NCI-H1417 (cell line): ENCODE data around the gene GAS2L1.
"Not testable (repeated sequence)": the region's sequence is repeated elsewhere in the genome, so short reads cannot be mapped to it uniquely, and the experiment has no call there.

Source experiments
- DNase-seq, 3 experiments: peaks; one replicate each; lab custom pipeline; 2025; lab: John Stamatoyannopoulos, UW

Gene GAS2L1

GRCh38 chr22:29342177-29342576, 35.7 kb downstream of the GAS2L1 start:
- DNase-seq, result no peak

- no peak for DNase-seq
Measured at GRCh38 chr22:29342577-29343312, 36.3 kb downstream of the GAS2L1 start.

- peak in 2 of 3 experiments; percentile 24 to 54 for DNase-seq
Measured at GRCh38 chr22:29343313-29343805, 36.9 kb downstream of the GAS2L1 start.

- DNase-seq, result peak; percentile 39 to 89 (median 78)
Measured at GRCh38 chr22:29344137-29344536, 37.7 kb downstream of the GAS2L1 start.

GRCh38 chr22:29344889-29345288, 38.4 kb downstream of the GAS2L1 start:
- not testable (repeated sequence) for DNase-seq

- no peak for DNase-seq
Measured at GRCh38 chr22:29345932-29346331, 39.5 kb downstream of the GAS2L1 start.

- DNase-seq, result no peak
Measured at GRCh38 chr22:29346659-29347058, 40.2 kb downstream of the GAS2L1 start.

GRCh38 chr22:29348041-29348440, 41.6 kb downstream of the GAS2L1 start:
- no peak for DNase-seq

GRCh38 chr22:29348956-29349355, 42.5 kb downstream of the GAS2L1 start:
- no peak for DNase-seq

- no peak for DNase-seq
Measured at GRCh38 chr22:29351042-29351441, 44.6 kb downstream of the GAS2L1 start.

GRCh38 chr22:29351891-29352290, 45.4 kb downstream of the GAS2L1 start:
- no peak for DNase-seq

GRCh38 chr22:29352778-29353177, 46.3 kb downstream of the GAS2L1 start:
- no peak for DNase-seq

GRCh38 chr22:29353286-29353685, 46.8 kb downstream of the GAS2L1 start:
- no peak for DNase-seq

- no peak for DNase-seq
Measured at GRCh38 chr22:29353860-29354259, 47.4 kb downstream of the GAS2L1 start.

- DNase-seq, result not testable (repeated sequence)
Measured at GRCh38 chr22:29357193-29357890, 50.9 kb downstream of the GAS2L1 start.

GRCh38 chr22:29359469-29359868, 53.0 kb downstream of the GAS2L1 start:
- peak in 1 of 3 experiments; percentile 10 for DNase-seq
